HUES6 (cell line): ENCODE measurements around the gene SNX12.

Experiments
- H3K27ac ChIP-seq: 2 replicates; pipeline ENCODE4 v1.7.0; 2013; ENCODE audit warnings: low read depth, mild to moderate bottlenecking, low read length, inconsistent platforms
- H3K27me3 ChIP-seq: 2 replicates; pipeline ENCODE4 v1.6.1; 2013; ENCODE audit warnings: low read length; ENCODE audit not compliant: control insufficient read depth, insufficient read depth
- H3K36me3 ChIP-seq: 2 replicates; pipeline ENCODE4 v1.6.1; 2013; ENCODE audit warnings: low read length; ENCODE audit not compliant: control insufficient read depth, insufficient read depth
- H3K4me1 ChIP-seq: 2 replicates; pipeline ENCODE4 v1.6.1; 2013; ENCODE audit warnings: low read length; ENCODE audit not compliant: control insufficient read depth, insufficient read depth
- H3K4me3 ChIP-seq: 2 replicates; pipeline ENCODE4 v1.5.1; 2013; ENCODE audit warnings: low read depth, low read length
- H3K9ac ChIP-seq: one replicate; pipeline ENCODE4 v1.6.1; 2013; ENCODE audit warnings: mild to moderate bottlenecking, low read length
- H3K9me3 ChIP-seq: 2 replicates; pipeline ENCODE4 v1.6.1; 2013; ENCODE audit warnings: low read depth, low read length; ENCODE audit not compliant: control insufficient read depth, insufficient read depth

Gene SNX12

GRCh38 chrX:71091263-71091662, 23.1 kb upstream of the SNX12 start:
- Histone ChIP-seq H3K27ac (no peak overlapping the region), H3K27me3 (peaks cover under 1% of the 10 kb centered on the region; the same call in 1 of the 2 replicates), H3K4me3 (no peak overlapping the region), H3K36me3 (no peaks in the 10 kb centered on the region), H3K9ac (no peak overlapping the region), H3K9me3 (no peaks in the 10 kb centered on the region; the same call in 1 of the 2 replicates), H3K4me1 (peaks cover 3% of the 10 kb centered on the region; the same call in 1 of the 2 replicates)

- Histone ChIP-seq H3K27me3 (no peaks in the 10 kb centered on the region), H3K9ac (no peak overlapping the region), H3K4me3 (no peak overlapping the region), H3K27ac (no peak overlapping the region), H3K9me3 (no peaks in the 10 kb centered on the region; the same call in 1 of the 2 replicates), H3K36me3 (no peaks in the 10 kb centered on the region), H3K4me1 (no peaks in the 10 kb centered on the region)
These were observed 17.8 kb upstream of the SNX12 start for GRCh38 chrX:71085900-71086299.

- Histone ChIP-seq H3K4me3 (no peak overlapping the region), H3K27ac (no peak overlapping the region), H3K4me1 (no peaks in the 10 kb centered on the region), H3K9me3 (peaks cover 2% of the 10 kb centered on the region; the same call in 1 of the 2 replicates), H3K36me3 (no peaks in the 10 kb centered on the region), H3K9ac (no peak overlapping the region), H3K27me3 (no peaks in the 10 kb centered on the region)
These were observed 14.7 kb upstream of the SNX12 start for GRCh38 chrX:71082822-71083221.

GRCh38 chrX:71082124-71082647, 14.1 kb upstream of the SNX12 start:
- Histone ChIP-seq H3K4me1 (no peaks in the 10 kb centered on the region), H3K36me3 (no peaks in the 10 kb centered on the region), H3K9ac (no peak overlapping the region), H3K9me3 (peaks cover 2% of the 10 kb centered on the region; the same call in 1 of the 2 replicates), H3K27ac (no peak overlapping the region), H3K4me3 (no peak overlapping the region), H3K27me3 (no peaks in the 10 kb centered on the region)

DNA sequence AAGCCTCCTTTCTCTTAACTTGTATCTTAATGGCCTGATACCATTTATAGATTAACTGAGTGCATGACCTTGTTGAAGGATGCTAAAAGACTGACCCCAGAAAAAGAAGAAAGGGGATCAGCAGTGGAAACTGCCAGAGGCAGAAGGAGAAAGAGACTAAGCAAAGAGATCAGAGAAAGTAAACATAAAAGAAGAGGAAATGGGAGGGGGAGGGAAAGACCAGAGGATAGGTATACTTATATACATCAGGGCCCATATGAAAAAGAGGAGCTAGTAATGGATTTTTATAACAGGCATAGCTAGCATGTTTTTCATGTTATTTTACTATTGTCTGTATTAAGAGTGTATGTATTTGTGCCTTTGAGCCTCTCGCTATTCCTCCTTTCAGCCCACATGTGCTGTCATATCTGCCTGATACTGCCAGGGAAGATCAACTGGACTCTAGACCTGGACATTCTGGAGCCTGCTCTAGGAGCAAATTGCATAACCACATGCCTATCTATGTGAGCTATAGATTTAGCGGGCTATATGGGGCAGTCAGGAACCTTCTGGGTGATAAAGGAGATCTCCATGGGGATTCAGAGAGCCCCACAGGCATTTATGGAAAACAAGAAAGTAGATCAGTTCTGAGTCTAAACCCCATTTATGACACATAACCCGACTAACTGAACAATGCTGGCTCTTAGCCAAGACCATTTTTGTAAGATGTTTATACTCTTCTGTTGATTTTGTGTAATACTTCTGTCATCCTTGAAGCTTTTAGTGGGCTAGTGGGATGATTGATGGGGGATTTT, 13.4 kb upstream of the SNX12 start:
- no peak overlapping the region for H3K27ac ChIP-seq
- no peaks in the 10 kb centered on the region for H3K4me1 ChIP-seq
- H3K4me3 ChIP-seq: no peak overlapping the region

GRCh38 chrX:71070531-71070930, 2.4 kb upstream of the SNX12 start:
- Histone ChIP-seq H3K27me3 (no peaks in the 10 kb centered on the region), H3K9ac (no peak overlapping the region), H3K27ac (no peak overlapping the region), H3K9me3 (peaks cover 2% of the 10 kb centered on the region; the same call in 1 of the 2 replicates), H3K36me3 (no peaks in the 10 kb centered on the region; the same call in 1 of the 2 replicates), H3K4me1 (no peaks in the 10 kb centered on the region), H3K4me3 (no peak overlapping the region)

More for the DNA sequence above, 13.4 kb upstream of the SNX12 start:
- Histone ChIP-seq H3K9ac (no peak overlapping the region), H3K36me3 (no peaks in the 10 kb centered on the region), H3K27me3 (no peaks in the 10 kb centered on the region), H3K9me3 (peaks cover 2% of the 10 kb centered on the region; the same call in 1 of the 2 replicates)

- no peaks in the 10 kb centered on the region for H3K4me1 ChIP-seq
- H3K9me3 ChIP-seq: peaks cover 2% of the 10 kb centered on the region; the same call in 1 of the 2 replicates
- no peak overlapping the region; the same call in 1 of the 2 replicates for H3K27ac ChIP-seq
- peak overlapping the region; percentile 80 for H3K9ac ChIP-seq
- H3K4me3 ChIP-seq: peak overlapping the region; percentile 95
- H3K36me3 ChIP-seq: peaks cover 4% of the 10 kb centered on the region
- no peaks in the 10 kb centered on the region for H3K27me3 ChIP-seq
These were observed 456 bp downstream of the SNX12 start for GRCh38 chrX:71067712-71068043.

DNA sequence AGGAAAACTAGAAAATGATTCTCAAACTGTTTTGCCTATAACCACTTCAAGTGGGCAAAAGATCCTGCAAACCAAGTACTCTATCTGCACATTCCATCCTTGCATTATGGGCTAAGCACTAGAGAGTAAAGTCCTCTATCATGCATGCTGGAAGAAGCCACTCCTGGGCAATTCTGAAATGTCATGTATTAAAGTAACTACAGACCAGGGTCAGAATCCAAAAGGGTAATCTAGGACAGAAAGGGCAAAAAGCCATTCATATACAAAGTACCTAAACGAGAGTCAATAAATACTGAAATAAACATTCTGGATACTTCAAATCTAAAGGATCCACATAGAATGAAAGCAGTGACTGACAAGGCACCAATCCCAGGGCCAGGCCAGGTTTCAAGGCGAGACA, 1.0 kb downstream of the SNX12 start:
- Histone ChIP-seq H3K27me3 (no peaks in the 10 kb centered on the region), H3K4me1 (no peaks in the 10 kb centered on the region), H3K4me3 (peak overlapping the region; percentile 95), H3K9me3 (peaks cover 2% of the 10 kb centered on the region; the same call in 1 of the 2 replicates), H3K9ac (peak overlapping the region; percentile 80), H3K27ac (no peak overlapping the region), H3K36me3 (peaks cover 5% of the 10 kb centered on the region)

DNA sequence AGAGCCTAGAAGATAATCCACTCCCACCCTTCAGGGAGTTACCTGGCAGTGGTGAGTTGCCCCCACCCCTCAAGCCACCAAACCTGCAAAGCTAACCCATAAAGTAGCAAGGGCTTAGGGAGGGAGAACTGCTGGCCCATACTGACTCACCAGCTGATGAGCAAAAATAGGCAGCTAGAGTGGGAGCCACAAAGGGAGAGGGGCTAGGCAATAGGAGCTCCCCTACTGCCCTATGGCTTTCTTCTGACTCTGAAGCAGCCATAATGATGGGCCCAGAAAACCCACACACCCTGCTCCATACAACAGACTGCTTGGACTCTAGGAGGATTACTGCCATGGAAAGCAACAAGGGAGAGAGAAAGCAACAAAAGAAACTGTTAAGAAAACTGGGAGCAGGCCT, 8.0 kb downstream of the SNX12 start:
- Histone ChIP-seq H3K9me3 (peaks cover 6% of the 10 kb centered on the region; the same call in 1 of the 2 replicates), H3K4me1 (no peaks in the 10 kb centered on the region), H3K9ac (no peak overlapping the region), H3K36me3 (peaks cover 38% of the 10 kb centered on the region), H3K27ac (no peak overlapping the region), H3K27me3 (no peaks in the 10 kb centered on the region), H3K4me3 (no peak overlapping the region)

DNA sequence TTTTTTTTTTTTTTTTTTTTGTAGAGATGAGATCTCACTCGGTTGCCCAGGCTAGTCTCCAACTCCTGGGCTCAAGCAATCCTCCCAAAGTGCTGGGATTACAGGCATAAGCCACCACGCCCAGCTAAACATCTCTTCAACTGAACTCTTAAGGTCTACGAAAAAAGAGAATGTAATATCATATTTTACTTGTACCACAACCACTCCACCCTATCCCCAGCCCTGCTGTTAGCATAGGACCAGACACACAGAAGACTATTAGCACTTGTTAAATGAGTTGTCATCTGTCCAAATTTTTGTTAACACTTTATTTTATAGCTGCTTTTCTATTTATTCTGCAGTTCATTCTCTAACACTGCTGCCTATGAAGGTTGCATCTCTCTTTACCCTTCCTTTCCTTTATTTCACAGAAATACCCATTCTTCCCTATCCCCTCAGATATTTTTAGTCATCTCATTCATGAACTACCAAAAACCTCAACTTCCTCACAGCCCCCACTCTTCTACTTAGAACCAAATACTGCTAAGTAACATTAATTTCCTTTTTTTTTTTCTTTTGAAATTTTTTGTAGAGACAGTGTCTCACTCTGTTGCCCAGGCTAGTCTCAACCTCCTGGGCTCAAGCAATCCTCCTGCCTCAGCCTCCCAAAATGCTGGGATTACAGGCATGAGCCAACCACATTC, 10.1 kb downstream of the SNX12 start:
- Histone ChIP-seq H3K36me3 (peaks cover 38% of the 10 kb centered on the region), H3K9me3 (peaks cover 6% of the 10 kb centered on the region; the same call in 1 of the 2 replicates), H3K27me3 (no peaks in the 10 kb centered on the region), H3K4me1 (no peaks in the 10 kb centered on the region), H3K4me3 (no peak overlapping the region), H3K9ac (no peak overlapping the region), H3K27ac (no peak overlapping the region)

DNA sequence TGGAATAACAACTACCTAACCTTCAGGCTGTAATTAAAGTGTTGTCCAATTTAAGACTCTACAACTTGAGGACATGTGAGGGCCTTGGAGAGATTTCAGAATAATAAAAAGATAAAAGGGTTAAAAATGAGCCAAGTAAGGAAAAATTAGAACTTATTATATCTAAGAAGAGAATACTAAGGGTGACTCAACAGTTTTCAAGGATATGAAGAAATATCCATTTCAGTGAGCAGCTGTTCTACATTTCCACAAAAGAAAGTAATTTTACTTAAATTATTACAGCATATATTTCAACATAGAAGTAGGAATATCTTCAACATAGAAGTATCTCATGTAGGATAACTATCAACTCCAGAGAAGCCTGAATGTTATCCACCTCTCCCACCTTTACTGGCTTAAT, 11.3 kb downstream of the SNX12 start:
- no peaks in the 10 kb centered on the region for H3K4me1 ChIP-seq
- no peak overlapping the region for H3K9ac ChIP-seq
- H3K27ac ChIP-seq: no peak overlapping the region
- H3K27me3 ChIP-seq: no peaks in the 10 kb centered on the region
- peaks cover 31% of the 10 kb centered on the region for H3K36me3 ChIP-seq
- peaks cover 5% of the 10 kb centered on the region; the same call in 1 of the 2 replicates for H3K9me3 ChIP-seq
- no peak overlapping the region for H3K4me3 ChIP-seq
